K562 (cell line): Measurements from ENCODE around the gene FBL. TPM values are rescaled to one million over a fixed set of nuclear protein-coding genes. Genes with fewer than 3 reads are reported as not detected.

Experiments
- BDP1 ChIP-seq: IDR thresholded peaks from 3 replicates; pipeline ENCODE4 v1.6.1; 2011; ENCODE audit not compliant: insufficient read length, insufficient read depth
- BRF1 ChIP-seq: IDR thresholded peaks from 3 replicates; pipeline ENCODE4 v1.6.1; 2011; ENCODE audit warnings: borderline replicate concordance, mild to moderate bottlenecking; ENCODE audit not compliant: insufficient read length; ENCODE audit errors: extremely low read depth
- CBX1 ChIP-seq: sonication (generic); IDR thresholded peaks from 2 replicates; pipeline ENCODE4 v1.6.1; 2016; ENCODE audit warnings: antibody characterized with exemption, low read depth, mild to moderate bottlenecking
- CHD2 ChIP-seq: IDR thresholded peaks from 2 replicates; pipeline ENCODE4 v1.6.1; 2011; ENCODE audit warnings: low read depth, low read length
- E2F8 ChIP-seq: fragments of 450-650 bp; IDR thresholded peaks from 2 replicates; pipeline ENCODE4 v1.7.1; 2018; ENCODE audit warnings: mild to moderate bottlenecking, low read depth; ENCODE audit not compliant: partially characterized antibody
- EGR1 ChIP-seq: fragments of 450-650 bp; conservative IDR thresholded peaks from 2 replicates; pipeline ENCODE4 v1.6.1; 2017; ENCODE audit warnings: mild to moderate bottlenecking
- GATAD2B ChIP-seq: fragments of 450-650 bp; IDR thresholded peaks from 2 replicates; pipeline ENCODE4 v1.6.1; 2017; ENCODE audit warnings: mild to moderate bottlenecking, borderline replicate concordance
- MBD2 ChIP-seq: sonication (generic); IDR thresholded peaks from 2 replicates; pipeline ENCODE4 v1.6.1; 2016; ENCODE audit warnings: low read depth, borderline replicate concordance
- PHB2 ChIP-seq: fragments of 450-650 bp; IDR thresholded peaks from 2 replicates; pipeline ENCODE4 v1.6.1; 2017; ENCODE audit warnings: low read depth
- RBM34 ChIP-seq: fragments of 200-400 bp; formaldehyde crosslinking; IDR thresholded peaks from 2 replicates; pipeline ENCODE4 v1.6.1; 2018; ENCODE audit warnings: low read length, borderline replicate concordance; ENCODE audit not compliant: insufficient read depth
- RFX5 ChIP-seq: IDR thresholded peaks from 2 replicates; pipeline ENCODE4 v1.6.1; 2011; ENCODE audit warnings: low read depth, mild to moderate bottlenecking, improper control_type of control experiment, low read length
- TAL1 ChIP-seq: fragments of 450-650 bp; IDR thresholded peaks from 2 replicates; pipeline ENCODE4 v1.6.1; 2016; ENCODE audit warnings: mild to moderate bottlenecking
- TCFL5 ChIP-seq: fragments of 250-450 bp; sonication (Bioruptor Pico); conservative IDR thresholded peaks from 2 replicates; pipeline ENCODE4 v1.6.1; 2021; ENCODE audit warnings: mild to moderate bottlenecking, moderate library complexity, matching md5 sums
- ZNF324 ChIP-seq: fragments of 250-450 bp; sonication (Bioruptor Pico); IDR thresholded peaks from 2 replicates; pipeline ENCODE4 v1.4.0; 2020; ENCODE audit warnings: mild to moderate bottlenecking
- ZNF57 ChIP-seq: fragments of 450-650 bp; formaldehyde crosslinking; IDR thresholded peaks from 2 replicates; pipeline ENCODE4 v1.4.0; 2020; ENCODE audit warnings: mild to moderate bottlenecking, moderate library complexity
- polyA plus RNA-seq, 8 experiments: library from polyadenylated mRNA; depleted of rRNA in 4 of 8; stranded (reverse) in 5 of 8; unstranded in 3 of 8; fragments of >200 nt; fragmentation: Nextera tagmentation in 2 of 8; fragmentation: Illumina TruSeq in 1 of 8; extraction: Ambion mirVana in 2 of 8; extraction: Trizol in 1 of 8; gene quantifications; 2 replicates each; pipeline versions ENCODE4 v1.2.1 to v1.2.3, GENCODE V29; 2011 to 2014; ENCODE audit warnings: inconsistent platforms in 1 of 8, missing spikeins in 1 of 8
- total RNA-seq, 7 experiments: library from RNA; depleted of rRNA in 6 of 7; stranded (reverse); fragments of >200 nt in 6 of 7; fragmentation: Illumina TruSeq in 2 of 7; extraction: Trizol in 2 of 7; gene quantifications; 2 replicates each; pipeline versions ENCODE4 v1.2.1 to v1.2.3, GENCODE V29; 2011 to 2021; ENCODE audit warnings: low replicate concordance in 1 of 7
- TF ChIP-seq, protein P1 (sequence below), 3 experiments: fragments of 200-800 bp in 1 of 3; sonication (Bioruptor generic) in 1 of 3; sonication (generic) in 1 of 3; formaldehyde crosslinking in 1 of 3; IDR thresholded peaks; 2 replicates each; pipeline versions ENCODE4 v1.6.1 to v1.8.0; 2016 to 2022; ENCODE audit warnings: mild to moderate bottlenecking in 2 of 3, missing compliant biosample characterization in 2 of 3, missing genetic modification characterization in 2 of 3, missing genetic modification reagents in 1 of 3
- TF ChIP-seq, protein P2 (sequence below): sonication (generic); formaldehyde crosslinking; IDR thresholded peaks from 2 replicates; pipeline ENCODE4 v1.8.1; 2023; ENCODE audit warnings: mild to moderate bottlenecking, missing genetic modification reagents
- TF ChIP-seq, protein P3 (sequence below): fragments of 450-650 bp; IDR thresholded peaks from 2 replicates; pipeline ENCODE4 v1.6.1; 2017; ENCODE audit warnings: antibody characterized with exemption
- TF ChIP-seq, protein P4 (sequence below): sonication (generic); formaldehyde crosslinking; IDR thresholded peaks from 2 replicates; pipeline ENCODE4 v1.9.0; 2022; ENCODE audit warnings: mild to moderate bottlenecking, missing genetic modification reagents

FBL gene
- total and polyA plus RNA-seq, 9 of the 15 experiments (the other 6 are each of a cell fraction or from before 2014, with no cell fraction given) = 201 to 1,696 (median 696) TPM

DNA sequence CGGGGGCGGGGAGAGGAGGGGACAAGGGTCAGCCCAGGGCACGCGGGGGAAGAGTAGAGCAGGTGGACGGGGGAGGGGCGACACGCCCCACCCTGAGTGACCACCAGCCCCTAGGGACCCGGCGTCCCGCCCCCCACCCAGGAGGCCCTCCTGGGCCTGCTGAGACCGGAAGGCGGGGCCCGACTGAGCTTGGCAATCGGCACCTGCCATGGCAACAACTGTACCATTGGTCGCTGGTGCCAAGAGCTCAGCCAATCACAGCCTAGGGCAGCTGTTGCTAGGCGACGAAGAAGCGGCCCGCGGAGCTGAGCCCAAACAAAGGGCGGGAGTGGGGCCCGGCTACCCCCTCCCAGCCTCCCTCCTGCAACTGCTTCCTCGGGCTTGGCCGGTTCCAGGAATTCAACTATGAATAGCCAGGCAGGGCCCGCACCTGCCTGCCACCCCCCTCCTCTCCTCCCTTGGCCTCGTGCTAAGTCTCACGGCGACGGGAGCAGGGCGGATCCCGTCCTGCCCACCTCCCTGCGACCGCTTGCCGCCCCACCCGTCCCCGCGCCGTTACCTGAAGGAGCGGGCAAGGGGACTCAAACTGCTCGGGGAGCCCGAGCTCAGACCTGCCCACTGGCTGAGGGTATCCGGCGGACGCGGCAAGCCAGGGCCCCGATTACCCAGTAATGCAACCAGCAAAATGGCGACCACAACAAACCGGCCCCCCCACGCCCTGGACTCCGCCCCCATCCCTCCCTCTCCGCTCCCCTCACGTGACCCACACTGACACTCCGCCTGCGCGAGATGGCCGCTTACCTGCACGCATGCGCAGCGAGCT is 12.5 kb downstream of the FBL start, which contains the start of gene DYRK1B (continued):
- peak; percentile 70 for TF ChIP-seq MBD2
- TF ChIP-seq ZNF324 (CRISPR knock-in tag) = no peak
- no peak; the same call in 1 of the 2 replicates for TF ChIP-seq CBX1
- TF ChIP-seq RBM34 = no peak
- TF ChIP-seq TAL1 = no peak
- TF ChIP-seq E2F8 = peak; percentile 74
- TF ChIP-seq, protein P1, sequence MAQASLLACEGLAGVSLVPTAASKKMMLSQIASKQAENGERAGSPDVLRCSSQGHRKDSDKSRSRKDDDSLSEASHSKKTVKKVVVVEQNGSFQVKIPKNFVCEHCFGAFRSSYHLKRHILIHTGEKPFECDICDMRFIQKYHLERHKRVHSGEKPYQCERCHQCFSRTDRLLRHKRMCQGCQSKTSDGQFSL (CRISPR knock-in tag; IDR thresholded peaks at IDR 0.05) = peak; percentile 95
- TF ChIP-seq, protein P1 (tag; IDR thresholded peaks at IDR 0.05) = peak in 1 of 2 experiments; percentile 68; a peak in 1 of 4 replicates
- no peak for TF ChIP-seq ZNF57 (CRISPR knock-in tag)
- TF ChIP-seq, protein P2, sequence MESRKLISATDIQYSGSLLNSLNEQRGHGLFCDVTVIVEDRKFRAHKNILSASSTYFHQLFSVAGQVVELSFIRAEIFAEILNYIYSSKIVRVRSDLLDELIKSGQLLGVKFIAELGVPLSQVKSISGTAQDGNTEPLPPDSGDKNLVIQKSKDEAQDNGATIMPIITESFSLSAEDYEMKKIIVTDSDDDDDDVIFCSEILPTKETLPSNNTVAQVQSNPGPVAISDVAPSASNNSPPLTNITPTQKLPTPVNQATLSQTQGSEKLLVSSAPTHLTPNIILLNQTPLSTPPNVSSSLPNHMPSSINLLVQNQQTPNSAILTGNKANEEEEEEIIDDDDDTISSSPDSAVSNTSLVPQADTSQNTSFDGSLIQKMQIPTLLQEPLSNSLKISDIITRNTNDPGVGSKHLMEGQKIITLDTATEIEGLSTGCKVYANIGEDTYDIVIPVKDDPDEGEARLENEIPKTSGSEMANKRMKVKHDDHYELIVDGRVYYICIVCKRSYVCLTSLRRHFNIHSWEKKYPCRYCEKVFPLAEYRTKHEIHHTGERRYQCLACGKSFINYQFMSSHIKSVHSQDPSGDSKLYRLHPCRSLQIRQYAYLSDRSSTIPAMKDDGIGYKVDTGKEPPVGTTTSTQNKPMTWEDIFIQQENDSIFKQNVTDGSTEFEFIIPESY = no peak; the same call in none of the 2 replicates
- no peak for TF ChIP-seq PHB2
- TF ChIP-seq CHD2 = peak; percentile 67
- TF ChIP-seq EGR1 = peak; percentile 70
- TF ChIP-seq BRF1 = no peak
- TF ChIP-seq GATAD2B = no peak
- TF ChIP-seq, protein P3, sequence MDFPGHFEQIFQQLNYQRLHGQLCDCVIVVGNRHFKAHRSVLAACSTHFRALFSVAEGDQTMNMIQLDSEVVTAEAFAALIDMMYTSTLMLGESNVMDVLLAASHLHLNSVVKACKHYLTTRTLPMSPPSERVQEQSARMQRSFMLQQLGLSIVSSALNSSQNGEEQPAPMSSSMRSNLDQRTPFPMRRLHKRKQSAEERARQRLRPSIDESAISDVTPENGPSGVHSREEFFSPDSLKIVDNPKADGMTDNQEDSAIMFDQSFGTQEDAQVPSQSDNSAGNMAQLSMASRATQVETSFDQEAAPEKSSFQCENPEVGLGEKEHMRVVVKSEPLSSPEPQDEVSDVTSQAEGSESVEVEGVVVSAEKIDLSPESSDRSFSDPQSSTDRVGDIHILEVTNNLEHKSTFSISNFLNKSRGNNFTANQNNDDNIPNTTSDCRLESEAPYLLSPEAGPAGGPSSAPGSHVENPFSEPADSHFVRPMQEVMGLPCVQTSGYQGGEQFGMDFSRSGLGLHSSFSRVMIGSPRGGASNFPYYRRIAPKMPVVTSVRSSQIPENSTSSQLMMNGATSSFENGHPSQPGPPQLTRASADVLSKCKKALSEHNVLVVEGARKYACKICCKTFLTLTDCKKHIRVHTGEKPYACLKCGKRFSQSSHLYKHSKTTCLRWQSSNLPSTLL = no peak
- peak; percentile 96 for TF ChIP-seq RFX5
- no peak for TF ChIP-seq BDP1
- TF ChIP-seq, protein P4, sequence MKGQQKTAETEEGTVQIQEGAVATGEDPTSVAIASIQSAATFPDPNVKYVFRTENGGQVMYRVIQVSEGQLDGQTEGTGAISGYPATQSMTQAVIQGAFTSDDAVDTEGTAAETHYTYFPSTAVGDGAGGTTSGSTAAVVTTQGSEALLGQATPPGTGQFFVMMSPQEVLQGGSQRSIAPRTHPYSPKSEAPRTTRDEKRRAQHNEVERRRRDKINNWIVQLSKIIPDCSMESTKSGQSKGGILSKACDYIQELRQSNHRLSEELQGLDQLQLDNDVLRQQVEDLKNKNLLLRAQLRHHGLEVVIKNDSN (CRISPR knock-in tag) = peak; percentile 100
- TF ChIP-seq TCFL5 (CRISPR knock-in tag) = no peak
